GM18951 (cell line): ENCODE measurements around the gene HECW1.

ENCODE experiments used
- POLR2A ChIP-seq: IDR thresholded peaks from 4 replicates; pipeline ENCODE4 v1.6.1; 2011; ENCODE audit warnings: mild to moderate bottlenecking; ENCODE audit not compliant: insufficient read length, insufficient read depth; ENCODE audit errors: extremely low read depth
- in situ Hi-C: fragments of 300-500 bp; cut with MboI; formaldehyde crosslinking; loops from one replicate; pipeline ENCODE4 v1.12.0; 2022; ENCODE audit warnings: low sequenced_read_pairs, mixed read lengths, inconsistent platforms; ENCODE audit not compliant: unreplicated experiment

The HECW1 gene

DNA sequence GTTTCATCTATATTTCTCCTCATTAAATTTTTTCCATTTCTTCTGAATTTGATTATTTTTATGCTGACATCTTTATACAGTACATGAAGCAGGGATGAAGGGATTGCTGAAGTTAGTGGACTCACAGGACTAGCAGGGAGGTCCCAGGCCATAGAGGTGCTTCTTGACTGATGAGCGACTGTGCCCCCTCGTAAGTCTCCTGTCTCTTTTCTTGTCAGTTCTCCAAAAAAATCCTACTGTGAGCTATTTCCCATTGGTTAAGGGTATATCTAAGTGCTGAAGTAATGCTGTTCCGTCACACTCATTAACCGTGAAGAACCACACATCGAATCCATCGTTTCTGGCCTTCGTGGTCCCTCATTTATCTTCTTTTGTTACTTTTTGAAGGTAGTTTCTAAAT lies 27.7 kb downstream of the HECW1 start:
- in situ Hi-C loops: no loop called here
- TF ChIP-seq POLR2A: no peak

DNA sequence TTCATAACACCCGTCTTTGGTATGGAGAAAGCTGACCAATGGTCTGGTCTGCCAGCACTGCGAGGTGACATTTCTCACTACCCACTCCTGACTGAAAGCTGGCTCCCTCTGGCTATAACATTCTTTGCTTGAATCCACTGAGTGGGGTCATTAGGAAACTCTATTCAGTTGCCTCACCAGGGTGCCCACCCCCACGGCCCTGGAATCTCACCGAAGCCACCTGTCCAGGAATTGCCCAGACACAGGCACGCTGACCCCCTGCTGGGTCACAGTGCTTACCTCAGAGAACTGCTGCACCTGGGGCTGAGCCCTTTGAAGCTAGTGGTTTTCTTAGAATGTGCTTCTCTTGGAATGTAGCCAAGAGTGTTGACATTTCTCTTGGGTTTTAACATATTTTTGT lies 28.6 kb downstream of the HECW1 start:
- TF ChIP-seq POLR2A: no peak
- in situ Hi-C loops: no loop called here

DNA sequence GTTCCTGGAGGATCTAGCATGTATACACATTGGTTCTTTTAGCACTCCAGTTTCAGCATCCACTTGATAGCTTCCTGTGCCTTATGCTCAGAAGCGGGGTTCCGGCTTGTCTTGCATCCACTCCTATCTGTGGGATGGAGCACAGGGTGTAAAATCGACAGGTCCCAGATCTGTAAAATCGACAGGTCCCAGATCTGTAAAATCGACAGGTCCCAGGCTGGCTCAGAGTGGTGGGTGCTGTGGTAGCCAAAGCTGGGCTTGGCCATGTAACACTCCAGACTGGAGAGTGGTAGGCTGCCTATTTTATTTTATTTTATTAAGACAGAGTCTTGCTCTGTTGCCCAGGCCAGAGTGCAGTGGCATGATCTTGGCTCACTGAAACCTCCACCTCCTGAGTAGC lies 30.3 kb downstream of the HECW1 start:
- in situ Hi-C loops: no loop called here
- TF ChIP-seq POLR2A: no peak

DNA sequence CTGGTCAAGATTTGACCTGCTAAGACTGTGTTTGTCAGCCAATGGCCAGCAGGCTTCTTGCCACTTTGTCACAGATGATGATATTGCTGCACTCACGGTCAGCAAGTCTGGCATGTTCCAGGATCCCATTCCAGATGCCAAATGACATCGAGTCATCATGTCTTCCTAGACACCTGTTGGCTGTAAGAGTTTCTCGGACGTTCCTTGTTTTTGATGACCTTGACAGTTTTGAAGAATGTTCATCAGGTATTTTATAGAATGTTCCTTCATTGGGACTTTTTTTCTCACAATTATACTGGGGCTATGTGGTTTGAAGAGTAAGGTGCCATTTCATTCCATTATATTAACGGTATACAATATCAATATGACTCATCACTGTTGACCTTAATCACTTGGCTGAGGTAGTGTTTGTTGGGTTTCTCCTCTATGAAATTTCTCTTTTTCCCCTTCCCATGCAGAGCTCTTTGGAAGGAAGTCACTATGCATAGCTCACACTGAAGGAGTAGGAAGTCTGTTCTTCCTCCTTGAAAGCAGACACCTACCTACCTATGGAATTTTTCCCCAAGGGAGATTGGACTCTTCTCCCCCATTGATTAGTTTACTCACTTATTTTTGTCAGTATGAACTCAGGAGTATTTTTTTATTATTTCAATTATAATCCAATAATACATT lies 31.6 kb downstream of the HECW1 start:
- TF ChIP-seq POLR2A: no peak
- in situ Hi-C loops: no loop called here

DNA sequence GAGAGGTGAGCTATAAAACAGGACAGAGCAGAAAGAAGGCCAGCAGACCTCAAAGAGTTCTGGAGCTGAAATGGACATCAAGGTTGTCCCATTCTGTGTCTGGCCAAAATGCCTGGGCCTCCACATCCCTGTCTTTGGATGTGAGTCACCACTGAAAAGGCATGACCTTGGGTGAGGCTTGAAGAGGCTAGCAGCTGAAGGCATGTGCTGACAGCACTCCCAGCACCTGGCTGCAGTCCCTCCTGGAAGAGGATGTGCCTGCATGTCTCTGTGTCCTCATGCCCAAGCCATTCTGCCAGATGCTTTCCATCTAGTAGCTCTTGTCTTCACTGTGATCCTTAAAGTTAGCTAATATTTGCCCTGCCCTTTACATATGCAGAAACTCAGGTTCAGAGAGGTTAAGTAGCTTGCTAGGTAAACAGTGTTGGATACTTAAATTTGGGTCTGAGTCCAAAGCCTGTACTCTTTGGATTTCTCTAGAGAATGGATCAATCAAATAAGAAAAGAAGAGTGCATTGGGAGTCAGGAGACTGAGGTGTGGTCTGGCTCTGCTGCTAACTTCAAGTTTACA lies 35.8 kb downstream of the HECW1 start:
- TF ChIP-seq POLR2A: no peak
- in situ Hi-C loops: no loop called here

DNA sequence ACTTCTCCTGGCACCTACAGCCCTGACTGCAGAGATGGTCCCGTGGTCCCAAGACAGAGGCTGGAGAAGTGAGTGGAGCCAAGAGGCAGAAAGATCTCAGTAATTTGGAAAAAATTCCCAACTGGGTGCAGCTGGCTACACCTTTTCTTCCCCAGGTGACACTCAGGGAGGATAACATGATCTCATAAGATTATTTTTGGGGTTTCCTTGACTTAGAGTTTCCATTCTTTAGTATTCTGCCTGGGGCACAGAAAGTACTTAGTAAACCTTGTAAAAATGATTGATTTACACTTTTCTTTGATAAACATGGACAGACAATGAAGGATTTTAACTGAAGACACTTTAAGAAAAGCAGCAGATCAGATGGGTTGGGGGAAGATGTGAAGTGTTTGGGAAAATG lies 38.6 kb downstream of the HECW1 start:
- in situ Hi-C loops: no loop called here

DNA sequence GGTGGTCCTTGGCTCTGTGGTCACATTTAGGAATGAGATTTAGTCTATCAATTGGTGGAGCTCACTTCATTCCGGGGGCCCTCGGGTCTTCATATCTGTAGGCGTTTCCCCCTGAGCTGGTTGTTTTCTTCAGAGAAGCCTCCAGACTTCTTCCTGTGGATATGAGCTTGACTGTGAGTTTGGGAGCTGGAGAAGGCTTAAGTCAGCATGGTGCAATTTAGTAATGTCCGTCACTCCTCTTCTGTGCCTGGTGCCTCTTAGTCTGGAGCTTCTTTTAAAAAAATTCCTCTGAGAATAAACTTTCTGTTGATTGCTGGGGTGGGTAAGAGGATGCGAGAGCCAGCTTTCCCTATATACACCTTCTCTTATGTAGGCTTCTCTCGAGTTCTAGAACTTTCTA lies 40.2 kb downstream of the HECW1 start:
- in situ Hi-C loops: no loop called here
- TF ChIP-seq POLR2A: no peak

More for the DNA sequence above, 38.6 kb downstream of the HECW1 start:
- no peak for TF ChIP-seq POLR2A

DNA sequence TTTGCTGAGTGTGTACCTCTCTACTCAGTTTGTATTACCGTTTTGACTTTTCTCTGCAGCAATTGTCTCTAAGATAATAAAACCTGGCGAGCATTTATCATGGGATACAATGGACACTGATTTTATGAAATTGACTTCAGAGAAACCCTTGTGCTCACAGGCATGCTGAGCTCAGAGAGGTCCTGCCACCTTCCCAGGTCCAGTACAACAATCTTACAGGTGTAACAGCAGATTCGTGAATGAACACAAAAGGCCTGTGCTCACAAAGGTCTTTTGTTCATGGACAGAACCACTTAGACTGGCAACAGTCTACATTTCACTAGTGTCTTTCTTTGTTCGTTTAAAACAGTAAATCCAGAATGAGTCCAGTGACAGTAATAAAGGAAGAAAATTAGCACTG lies 43.2 kb downstream of the HECW1 start:
- in situ Hi-C loops: no loop called here

DNA sequence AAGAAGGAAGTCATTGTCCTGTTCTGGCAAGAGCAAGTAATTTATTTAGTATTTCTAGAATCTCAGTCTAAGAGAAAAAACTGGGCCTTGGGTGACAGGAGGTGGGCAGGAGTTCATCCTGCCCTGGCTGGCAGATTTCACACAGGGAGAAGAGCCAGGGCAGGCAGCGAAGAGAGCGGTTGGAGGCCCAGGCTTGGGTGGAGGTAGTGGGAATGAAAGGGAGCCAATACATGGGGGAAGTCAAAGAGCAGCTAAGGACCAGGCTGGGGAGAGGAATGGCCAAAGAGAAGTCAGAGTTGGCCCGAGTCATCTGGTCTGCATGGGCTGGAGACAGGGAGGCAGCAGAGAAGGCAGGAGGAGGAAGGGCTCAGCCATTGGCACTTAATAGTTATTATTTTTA lies 51.4 kb downstream of the HECW1 start:
- no peak for TF ChIP-seq POLR2A
- in situ Hi-C loops: no loop called here

More for the DNA sequence above, 43.2 kb downstream of the HECW1 start:
- no peak for TF ChIP-seq POLR2A

DNA sequence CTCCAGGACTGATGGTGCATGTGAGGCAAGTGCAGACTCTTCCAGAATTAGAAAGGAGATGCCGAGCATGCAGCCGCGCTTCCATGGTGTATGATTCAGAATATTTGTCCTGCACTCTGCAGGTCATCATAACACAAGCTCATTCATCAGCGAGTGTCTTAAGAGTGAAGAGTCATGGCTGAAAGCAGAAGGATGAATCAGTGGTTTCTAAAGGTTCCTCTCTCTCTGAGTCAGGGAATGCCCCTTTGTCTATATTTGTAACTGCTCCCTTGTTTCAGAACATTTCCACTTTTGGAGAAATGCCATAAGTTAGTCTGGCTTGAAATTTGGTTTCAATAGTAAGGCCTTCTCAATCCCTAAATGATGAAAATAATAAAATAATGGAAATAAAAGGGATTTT lies 52.3 kb downstream of the HECW1 start:
- in situ Hi-C loops: no loop called here
- no peak for TF ChIP-seq POLR2A

DNA sequence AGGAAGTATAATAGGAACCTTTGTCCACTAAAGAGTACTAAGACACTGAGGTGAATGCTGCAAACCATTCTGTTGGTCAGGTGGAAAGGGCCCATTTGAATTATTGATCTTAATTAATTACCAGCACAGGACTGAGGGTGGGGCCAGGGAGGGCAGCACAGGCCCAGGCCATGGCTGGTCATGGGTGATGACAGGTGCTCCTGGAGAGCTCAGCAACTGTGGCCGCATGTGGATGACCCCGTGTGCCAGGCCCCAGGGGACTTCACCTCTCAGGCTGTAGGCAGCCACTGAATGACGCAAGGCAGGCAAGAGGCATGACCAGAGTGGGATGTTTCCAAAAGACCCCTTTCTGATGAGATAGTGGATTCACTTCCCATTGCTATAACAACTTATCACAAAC lies 54.2 kb downstream of the HECW1 start:
- in situ Hi-C loops: no loop called here
- TF ChIP-seq POLR2A: no peak

DNA sequence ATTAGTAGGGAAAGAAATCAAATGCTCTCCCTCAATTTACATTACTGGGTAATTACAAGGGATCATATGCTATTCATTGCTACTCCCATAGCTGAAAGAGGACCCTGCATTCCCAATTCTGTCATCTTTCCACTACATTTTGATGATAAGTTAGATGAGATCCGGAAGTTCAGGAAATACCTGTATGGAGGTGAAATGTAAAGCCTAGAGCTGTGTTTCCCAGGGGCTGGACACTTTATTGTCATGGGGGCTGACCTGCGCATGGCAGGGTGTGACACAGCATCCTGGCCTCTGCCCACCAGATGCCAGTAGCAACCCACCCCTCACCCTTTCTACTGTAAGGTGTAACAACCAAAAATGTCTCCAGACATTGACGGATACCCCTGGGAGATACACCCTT lies 56.6 kb downstream of the HECW1 start:
- TF ChIP-seq POLR2A: no peak
- in situ Hi-C loops: no loop called here

DNA sequence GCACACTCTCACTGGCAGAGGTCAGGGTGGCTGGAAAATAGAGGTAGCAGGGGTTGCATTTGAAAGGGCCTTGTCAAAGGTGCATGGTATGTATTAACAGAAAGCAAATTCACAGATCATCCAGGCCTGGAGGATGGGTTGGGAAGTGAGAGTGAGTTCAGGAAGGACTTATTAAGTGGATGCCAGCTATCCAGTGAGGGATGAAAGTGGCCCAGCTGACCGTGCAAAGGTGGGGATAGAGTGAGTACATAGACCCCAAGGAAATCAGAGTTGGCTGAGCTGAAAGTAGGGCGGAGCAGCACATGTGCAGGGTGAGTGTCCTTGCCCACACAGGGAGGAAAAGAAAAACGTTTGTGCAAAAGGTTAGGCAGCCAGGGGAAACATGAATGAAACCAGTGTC lies 58.1 kb downstream of the HECW1 start:
- in situ Hi-C loops: no loop called here
- TF ChIP-seq POLR2A: no peak

DNA sequence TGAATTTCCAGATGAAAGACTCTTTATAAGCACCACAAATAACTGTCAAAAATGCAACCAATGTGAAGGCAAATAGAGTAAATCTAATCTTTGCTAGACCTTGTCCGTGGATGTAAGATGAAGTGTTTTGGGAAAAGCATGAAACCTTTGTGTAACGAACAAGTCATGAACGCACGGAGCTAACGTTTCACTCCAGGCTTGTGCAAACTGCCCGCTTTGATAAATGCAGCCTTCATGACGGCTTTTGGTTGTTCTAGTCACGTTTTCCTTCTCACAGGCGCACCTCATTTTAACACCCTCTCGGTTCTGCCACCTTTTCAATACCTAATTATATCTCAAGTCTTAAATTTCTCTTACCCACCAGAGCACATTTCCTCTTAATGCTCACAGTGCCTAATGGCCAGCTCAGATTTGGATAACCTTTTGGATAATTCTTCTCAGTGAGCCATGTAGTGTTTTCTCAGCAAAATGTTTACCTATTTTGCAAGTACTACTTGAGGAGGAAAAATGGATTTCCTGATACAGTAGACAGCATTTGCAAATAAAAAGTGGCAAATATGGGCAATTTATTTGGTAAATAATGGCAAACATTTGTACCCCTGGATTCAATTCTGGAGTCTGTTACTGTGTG lies 63.2 kb downstream of the HECW1 start:
- in situ Hi-C loops: no loop called here
- TF ChIP-seq POLR2A: no peak
